Measurements from ENCODE around the gene GPR27.

GPR27 gene

GRCh38 chr3:71721002-71721401, 32.7 kb upstream of the GPR27 start:
- Histone ChIP-seq H3K9me3 (ENCODE audit: severe bottlenecking) (no peaks in the 10 kb centered on the region), H3K27me3 (ENCODE audit: insufficient read depth, low read depth, severe bottlenecking) (no peaks in the 10 kb centered on the region), H3K36me3 (no peaks in the 10 kb centered on the region; the same call in 1 of the 2 replicates), H3K4me3 (ENCODE audit: low read depth, low read length) (no peak overlapping the region), H3K27ac (no peak overlapping the region)
- DNase-seq: no peak
- TF ChIP-seq, protein P1, sequence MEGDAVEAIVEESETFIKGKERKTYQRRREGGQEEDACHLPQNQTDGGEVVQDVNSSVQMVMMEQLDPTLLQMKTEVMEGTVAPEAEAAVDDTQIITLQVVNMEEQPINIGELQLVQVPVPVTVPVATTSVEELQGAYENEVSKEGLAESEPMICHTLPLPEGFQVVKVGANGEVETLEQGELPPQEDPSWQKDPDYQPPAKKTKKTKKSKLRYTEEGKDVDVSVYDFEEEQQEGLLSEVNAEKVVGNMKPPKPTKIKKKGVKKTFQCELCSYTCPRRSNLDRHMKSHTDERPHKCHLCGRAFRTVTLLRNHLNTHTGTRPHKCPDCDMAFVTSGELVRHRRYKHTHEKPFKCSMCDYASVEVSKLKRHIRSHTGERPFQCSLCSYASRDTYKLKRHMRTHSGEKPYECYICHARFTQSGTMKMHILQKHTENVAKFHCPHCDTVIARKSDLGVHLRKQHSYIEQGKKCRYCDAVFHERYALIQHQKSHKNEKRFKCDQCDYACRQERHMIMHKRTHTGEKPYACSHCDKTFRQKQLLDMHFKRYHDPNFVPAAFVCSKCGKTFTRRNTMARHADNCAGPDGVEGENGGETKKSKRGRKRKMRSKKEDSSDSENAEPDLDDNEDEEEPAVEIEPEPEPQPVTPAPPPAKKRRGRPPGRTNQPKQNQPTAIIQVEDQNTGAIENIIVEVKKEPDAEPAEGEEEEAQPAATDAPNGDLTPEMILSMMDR (IDR thresholded peaks at IDR 0.05; ENCODE audit: low read depth, low read length): no peak

DNA sequence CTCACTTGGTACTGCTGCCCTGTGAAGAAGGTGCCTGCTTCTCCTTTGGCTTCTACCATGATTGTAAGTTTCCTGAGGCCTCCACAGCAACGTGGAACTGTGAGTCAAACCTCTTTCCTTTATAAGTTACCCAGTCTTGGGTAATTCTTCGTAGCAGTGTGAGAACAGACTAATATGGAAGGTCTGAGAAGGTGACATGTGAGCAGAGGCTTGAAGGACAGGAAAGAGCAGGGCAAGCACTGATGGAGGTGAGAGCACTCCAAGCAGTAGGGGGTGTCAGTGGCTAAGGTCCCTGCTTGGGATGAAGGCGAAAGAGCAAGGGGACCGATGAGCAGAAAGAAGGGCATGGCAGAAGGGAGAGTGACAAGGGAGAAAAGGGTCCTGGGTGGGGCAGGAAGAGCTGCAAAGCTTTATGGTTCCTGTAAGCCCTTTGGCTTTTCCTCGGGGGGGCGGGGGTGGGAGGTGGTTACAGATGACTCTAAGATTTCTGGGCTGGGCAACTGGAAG, 32.0 kb upstream of the GPR27 start:
- Histone ChIP-seq H3K36me3 (no peaks in the 10 kb centered on the region; the same call in 1 of the 2 replicates), H3K9me3 (ENCODE audit: severe bottlenecking) (no peaks in the 10 kb centered on the region), H3K27me3 (ENCODE audit: insufficient read depth, low read depth, severe bottlenecking) (no peaks in the 10 kb centered on the region), H3K4me3 (ENCODE audit: low read depth, low read length) (no peak overlapping the region), H3K27ac (no peak overlapping the region)
- TF ChIP-seq, protein P1 (IDR thresholded peaks at IDR 0.05; ENCODE audit: low read depth, low read length): no peak
- no peak for DNase-seq

DNA sequence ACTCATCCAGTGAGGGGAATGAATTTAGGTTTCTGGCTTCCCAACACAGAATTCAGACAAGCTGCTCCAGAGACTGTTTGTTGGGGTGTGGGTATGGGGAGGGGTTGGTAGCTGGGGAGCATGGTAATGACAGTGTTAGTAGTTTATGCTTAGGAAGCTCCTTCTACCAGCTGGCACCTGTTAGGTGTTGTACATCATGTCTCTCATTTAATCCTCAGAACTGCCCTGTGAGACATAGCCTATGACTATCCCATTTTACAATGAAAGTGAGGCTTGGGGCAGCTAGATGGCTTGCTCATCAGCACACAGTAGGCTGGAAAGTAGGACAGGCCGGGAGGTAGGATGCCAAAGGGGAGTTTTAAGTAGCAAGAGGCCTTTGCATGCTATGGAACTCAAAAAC, 31.0 kb upstream of the GPR27 start:
- H3K9me3 ChIP-seq (ENCODE audit: severe bottlenecking): no peaks in the 10 kb centered on the region
- H3K4me3 ChIP-seq (ENCODE audit: low read depth, low read length): no peak overlapping the region
- TF ChIP-seq, protein P1 (IDR thresholded peaks at IDR 0.05; ENCODE audit: low read depth, low read length): no peak
- H3K36me3 ChIP-seq: no peaks in the 10 kb centered on the region; the same call in 1 of the 2 replicates
- no peak for DNase-seq
- H3K27ac ChIP-seq: no peak overlapping the region
- no peaks in the 10 kb centered on the region for H3K27me3 ChIP-seq (ENCODE audit: insufficient read depth, low read depth, severe bottlenecking)

- Histone ChIP-seq H3K9me3 (ENCODE audit: severe bottlenecking) (no peaks in the 10 kb centered on the region), H3K27ac (no peak overlapping the region), H3K27me3 (ENCODE audit: insufficient read depth, low read depth, severe bottlenecking) (no peaks in the 10 kb centered on the region), H3K4me3 (ENCODE audit: low read depth, low read length) (no peak overlapping the region), H3K36me3 (no peaks in the 10 kb centered on the region)
- DNase-seq: no peak
- TF ChIP-seq, protein P1 (IDR thresholded peaks at IDR 0.05; ENCODE audit: low read depth, low read length): no peak
These were observed 30.0 kb upstream of the GPR27 start for GRCh38 chr3:71723452-71724170.

GRCh38 chr3:71724171-71724453, 29.5 kb upstream of the GPR27 start:
- TF ChIP-seq, protein P1 (IDR thresholded peaks at IDR 0.05; ENCODE audit: low read depth, low read length): no peak
- Histone ChIP-seq H3K27me3 (ENCODE audit: insufficient read depth, low read depth, severe bottlenecking) (no peaks in the 10 kb centered on the region), H3K27ac (no peak overlapping the region), H3K9me3 (ENCODE audit: severe bottlenecking) (no peaks in the 10 kb centered on the region), H3K4me3 (ENCODE audit: low read depth, low read length) (peak overlapping the region; percentile 76), H3K36me3 (no peaks in the 10 kb centered on the region)
- no peak for DNase-seq
